ENCODE results near the gene SRMS.

- TF ChIP-seq CTCF (conservative IDR thresholded peaks at IDR 0.05 in 1 of 2, IDR thresholded peaks at IDR 0.05 in 1 of 2; ENCODE audit: low read depth in 1 of 2, low read length in 2 of 2) (no peak), EZH2 (IDR thresholded peaks at IDR 0.05; ENCODE audit: low read length, missing control alignments) (no peak)
Observed at GRCh38 chr20:63536997-63537524, 10.5 kb downstream of the SRMS start, which contains the start of gene PTK6.
